ENCODE measurements around the gene FAAP20. TPM values are rescaled to one million over a fixed set of nuclear protein-coding genes. Genes with fewer than 3 reads are reported as not detected.

FAAP20 gene
- total RNA-seq = 10 to 100 TPM; 64.7 to 71.7 TPM

- peak; percentile 52 for ATAC-seq
Observed at GRCh38 chr1:2194319-2194897, at the start of gene FAAP20. Gene FAAP20, minus strand, starts transcription at chr1:2194772. Its CDS starts 23 bp downstream, at chr1:2194749.

DNA sequence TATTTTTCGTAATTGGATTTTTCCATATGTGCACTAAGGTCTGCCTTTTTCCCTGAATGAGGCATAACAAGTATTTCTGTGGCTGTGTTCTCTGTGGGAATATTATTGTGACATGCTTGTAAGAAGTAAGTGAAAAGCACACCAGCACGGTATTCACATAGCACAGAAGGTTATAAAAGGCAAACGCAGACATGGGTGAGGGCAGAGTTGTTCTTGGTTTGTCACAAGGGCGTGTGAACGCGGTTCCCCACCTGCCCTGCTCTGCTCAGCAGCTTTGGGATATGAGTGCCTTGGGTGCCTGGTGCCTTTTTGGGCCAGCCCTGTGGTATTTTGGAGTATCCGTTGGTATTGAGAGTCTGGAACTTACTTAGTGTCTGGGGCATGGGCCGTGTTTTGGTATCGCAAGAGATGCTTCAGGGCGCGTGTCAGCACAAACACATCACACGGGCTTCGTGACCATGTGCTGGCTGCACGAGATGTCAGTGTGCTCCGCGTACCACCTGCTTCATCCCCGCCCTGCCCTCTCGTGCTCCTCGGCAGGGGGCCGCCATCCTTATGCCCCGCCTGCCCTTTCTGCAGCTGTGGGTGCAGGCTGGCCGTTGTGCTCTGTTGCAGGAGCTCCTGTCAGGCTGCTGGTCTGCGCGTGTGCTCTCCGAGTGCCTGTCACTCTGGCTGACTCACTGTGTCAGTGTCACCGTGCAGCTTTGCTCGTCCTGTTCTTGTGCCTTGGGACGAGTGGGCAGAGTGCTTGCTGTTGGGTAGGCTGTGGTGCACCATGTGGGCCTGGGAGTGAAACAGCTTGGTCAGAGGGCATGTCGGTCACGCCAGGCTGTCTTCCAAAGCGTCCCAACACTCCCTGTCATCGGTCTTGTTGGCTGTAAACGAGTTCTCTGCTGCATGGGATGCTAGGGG is 48.5 kb upstream of the FAAP20 start:
- Mint-ChIP-seq H3K27me3 (no peaks in the 10 kb centered on the region), H3K9me3 (no peaks in the 10 kb centered on the region), H3K4me3 (no peak overlapping the region), H3K4me1 (ENCODE audit: low read depth) (peaks cover 74% of the 10 kb centered on the region), H3K27ac (peak overlapping the region; percentile 9), H3K36me3 (ENCODE audit: low read depth) (peaks cover 23% of the 10 kb centered on the region)
- intact Hi-C loops (cut with micrococcal nuclease) = no loop called here
- peak; percentile 53 for ATAC-seq
- DNase-seq = no peak
- ChIA-PET CTCF (no interaction called here), POLR2A (interaction anchor here (1.0 to 2.9 kb wide), 3 partner anchors 13 to 56 kb away, joined by 3 to 14 read pairs (median 6); no protein-coding TSS in a partner anchor)
- no peak for TF ChIP-seq CTCF (IDR thresholded peaks at IDR 0.05)

More at GRCh38 chr1:2194319-2194897, at the start of gene FAAP20:
- no peaks in the 10 kb centered on the region for H3K27me3 Mint-ChIP-seq
- no peaks in the 10 kb centered on the region for H3K9me3 Mint-ChIP-seq
- peaks cover 3% of the 10 kb centered on the region for H3K36me3 Mint-ChIP-seq (ENCODE audit: low read depth)
- H3K27ac Mint-ChIP-seq = peak within 1 kb of the TSS; percentile 96
- TF ChIP-seq CTCF (IDR thresholded peaks at IDR 0.05) = no peak
- peak within 1 kb of the TSS; percentile 83 for H3K4me3 Mint-ChIP-seq
- intact Hi-C loops (cut with micrococcal nuclease) = loop anchor here (5.0 kb wide), 1 partner anchor 383 kb away; no protein-coding TSS in a partner anchor
- POLR2A ChIA-PET = interaction anchor here (0.7 to 3.8 kb wide), 10 partner anchors 8 to 199 kb away, joined by 3 to 19 read pairs (median 4); partner anchors contain the start of gene SKI
- H3K4me1 Mint-ChIP-seq (ENCODE audit: low read depth) = peaks cover 31% of the 10 kb centered on the region
- peak; percentile 73 for DNase-seq
- CTCF ChIA-PET = interaction anchor here (0.7 to 12.9 kb wide), 46 partner anchors 10 to 593 kb away, joined by 3 to 239 read pairs (median 4); partner anchors contain the start of genes MORN1 and RER1

- ChIA-PET POLR2A (interaction anchor here (2.1 to 2.9 kb wide), 2 partner anchors 13 to 14 kb away, joined by 6 to 14 read pairs; no protein-coding TSS in a partner anchor), CTCF (no interaction called here)
- Mint-ChIP-seq H3K27me3 (no peaks in the 10 kb centered on the region), H3K27ac (peak overlapping the region; percentile 27), H3K4me3 (no peak overlapping the region), H3K36me3 (ENCODE audit: low read depth) (peaks cover 23% of the 10 kb centered on the region), H3K4me1 (ENCODE audit: low read depth) (peaks cover 73% of the 10 kb centered on the region), H3K9me3 (no peaks in the 10 kb centered on the region)
- TF ChIP-seq CTCF (IDR thresholded peaks at IDR 0.05) = no peak
- intact Hi-C loops (cut with micrococcal nuclease) = no loop called here
- DNase-seq (no peak), ATAC-seq (no peak)
Observed at GRCh38 chr1:2241820-2242219, 47.2 kb upstream of the FAAP20 start.

DNA sequence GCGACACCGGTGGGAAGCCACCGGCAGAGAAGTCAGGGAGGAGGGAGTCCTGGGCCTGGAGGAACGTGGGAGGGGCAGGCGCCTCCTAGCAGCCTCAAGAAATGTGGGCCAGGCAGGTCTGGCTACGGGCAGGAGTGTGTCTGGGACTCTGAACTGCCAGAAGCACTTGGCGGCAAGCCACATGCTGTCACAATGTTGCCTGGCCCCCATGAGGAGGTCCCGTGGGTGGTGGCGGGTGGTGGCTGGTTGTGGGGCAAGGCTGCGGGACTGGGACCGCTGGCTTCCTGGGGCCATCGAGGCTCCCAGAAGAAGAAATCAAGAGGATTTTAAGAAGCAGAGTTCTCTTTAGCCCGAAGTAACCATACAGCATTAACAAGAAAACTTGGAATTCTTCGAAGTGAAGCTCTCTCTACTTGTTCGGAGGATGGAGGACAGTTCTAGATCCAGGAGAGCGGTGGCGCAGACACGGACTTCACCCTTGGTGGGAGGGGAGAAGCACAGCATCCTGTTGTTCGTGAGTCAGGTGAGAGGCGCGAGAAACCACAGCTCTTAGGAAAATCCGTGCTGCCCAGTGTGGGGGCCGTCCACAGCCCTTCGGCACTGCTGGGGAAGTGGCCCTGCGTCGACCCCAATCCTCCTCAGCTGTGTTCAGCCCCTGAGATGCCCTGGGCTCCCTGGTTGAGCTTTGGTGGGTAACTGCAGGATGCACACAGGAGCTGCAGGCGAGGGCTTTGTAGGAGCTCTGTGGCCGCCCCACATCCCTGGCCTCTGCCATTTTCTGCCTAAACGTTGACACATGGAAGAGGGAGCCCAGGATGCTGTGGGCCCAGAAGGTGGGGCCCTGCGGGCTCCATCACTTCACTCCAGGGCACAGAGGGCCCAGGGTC is 45.9 kb upstream of the FAAP20 start:
- Mint-ChIP-seq H3K27ac (peak overlapping the region; percentile 60), H3K4me1 (ENCODE audit: low read depth) (peaks cover 77% of the 10 kb centered on the region), H3K27me3 (no peaks in the 10 kb centered on the region), H3K9me3 (no peaks in the 10 kb centered on the region), H3K36me3 (ENCODE audit: low read depth) (peaks cover 23% of the 10 kb centered on the region), H3K4me3 (peak overlapping the region; percentile 22)
- no peak for TF ChIP-seq CTCF (IDR thresholded peaks at IDR 0.05)
- intact Hi-C loops (cut with micrococcal nuclease) = no loop called here
- peak; percentile 62 for DNase-seq
- ATAC-seq = peak; percentile 38
- POLR2A ChIA-PET = interaction anchor here (1.2 to 2.9 kb wide), 3 partner anchors 11 to 15 kb away, joined by 3 to 14 read pairs (median 5); no protein-coding TSS in a partner anchor
- CTCF ChIA-PET = interaction anchor here (0.8 to 1.4 kb wide), 5 partner anchors 11 to 141 kb away, joined by 3 to 8 read pairs (median 3); partner anchors contain the start of gene FAAP20

Data from activated CD8-positive, alpha-beta T cell treated with anti-CD3 and anti-CD28 coated beads for 36 hours (primary cell).